Neural progenitor cell (in vitro differentiated cells): Measurements from ENCODE around the gene CDC37L1. TPM values are rescaled to one million over a fixed set of nuclear protein-coding genes. Genes with fewer than 3 reads are reported as not detected.

Experiments used
- DNase-seq: peaks from one replicate; pipeline ENCODE4 v3.0.0-alpha.2; 2016; ENCODE audit warnings: low spot score
- H2AFZ ChIP-seq: fragments of 200-600 bp; sonication (generic); replicated peaks from 2 replicates; pipeline ENCODE4 v1.6.1; 2016; ENCODE audit warnings: antibody characterized with exemption
- H3F3A ChIP-seq: fragments of 200-600 bp; sonication (generic); 2 replicates; pipeline ENCODE4 v1.6.1; 2016; ENCODE audit warnings: antibody characterized with exemption, low read depth
- H3K27ac ChIP-seq: fragments of 200-600 bp; sonication (generic); 2 replicates; pipeline ENCODE4 v1.5.1; 2016; ENCODE audit warnings: mild to moderate bottlenecking
- H3K27me3 ChIP-seq: fragments of 200-600 bp; sonication (generic); 2 replicates; pipeline ENCODE4 v1.6.1; 2016; ENCODE audit warnings: mild to moderate bottlenecking, moderate library complexity
- H3K36me3 ChIP-seq: fragments of 200-600 bp; sonication (generic); 2 replicates; pipeline ENCODE4 v1.5.1; 2016
- H3K4me1 ChIP-seq: fragments of 200-600 bp; sonication (generic); 2 replicates; pipeline ENCODE4 v1.6.1; 2016; ENCODE audit warnings: mixed run types
- H3K4me2 ChIP-seq: fragments of 200-600 bp; sonication (generic); 2 replicates; pipeline ENCODE4 v1.6.1; 2016
- H3K4me3 ChIP-seq: fragments of 200-600 bp; sonication (generic); 2 replicates; pipeline ENCODE4 v1.5.1; 2016
- H3K79me2 ChIP-seq: fragments of 200-600 bp; sonication (generic); 2 replicates; pipeline ENCODE4 v1.6.1; 2016; ENCODE audit warnings: low read depth
- H3K9ac ChIP-seq: fragments of 200-600 bp; sonication (generic); 2 replicates; pipeline ENCODE4 v1.6.1; 2016
- H3K9me3 ChIP-seq: fragments of 200-600 bp; sonication (generic); 2 replicates; pipeline ENCODE4 v1.5.1; 2016; ENCODE audit warnings: low read depth
- H4K20me1 ChIP-seq: fragments of 200-600 bp; sonication (generic); 2 replicates; pipeline ENCODE4 v1.6.1; 2016; ENCODE audit warnings: low read depth
- H3K27ac Mint-ChIP-seq: 3 replicates; pipeline ENCODE4 v1.8.0; 2021; ENCODE audit warnings: mixed read lengths
- H3K27me3 Mint-ChIP-seq: 2 replicates; pipeline ENCODE4 v1.8.0; 2022; ENCODE audit warnings: low read depth, mild to moderate bottlenecking, inconsistent platforms, moderate library complexity, mixed read lengths; ENCODE audit not compliant: insufficient read depth
- H3K36me3 Mint-ChIP-seq: 3 replicates; pipeline ENCODE4 v1.8.0; 2021; ENCODE audit warnings: mixed read lengths
- H3K4me1 Mint-ChIP-seq: 3 replicates; pipeline ENCODE4 v1.8.0; 2021; ENCODE audit warnings: mixed read lengths
- H3K4me3 Mint-ChIP-seq: 3 replicates; pipeline ENCODE4 v1.8.0; 2021; ENCODE audit warnings: mild to moderate bottlenecking, moderate library complexity, mixed read lengths
- H3K9me3 Mint-ChIP-seq: 3 replicates; pipeline ENCODE4 v1.8.0; 2020; ENCODE audit warnings: mixed read lengths
- EZH2 ChIP-seq: fragments of 200-600 bp; sonication (generic); IDR thresholded peaks from 2 replicates; pipeline ENCODE4 v1.6.1; 2017; ENCODE audit warnings: antibody characterized with exemption, mild to moderate bottlenecking, moderate library complexity
- EZH2phosphoT487 ChIP-seq: fragments of 200-600 bp; sonication (generic); IDR thresholded peaks from 2 replicates; pipeline ENCODE4 v1.6.1; 2017; ENCODE audit warnings: antibody characterized with exemption
- total RNA-seq: library from RNA; depleted of rRNA; stranded (reverse); fragments of >200 nt; gene quantifications from 2 replicates; pipeline ENCODE4 v1.2.3, GENCODE V29; 2015; ENCODE audit warnings: low replicate concordance
- TF ChIP-seq, protein P1 (sequence below): fragments of 200-600 bp; sonication (generic); IDR thresholded peaks from 2 replicates; pipeline ENCODE4 v1.5.1; 2017; ENCODE audit warnings: antibody characterized with exemption, mild to moderate bottlenecking

Gene CDC37L1
- total RNA-seq, 1 donor from 2014 or later: 32.1 TPM

DNA sequence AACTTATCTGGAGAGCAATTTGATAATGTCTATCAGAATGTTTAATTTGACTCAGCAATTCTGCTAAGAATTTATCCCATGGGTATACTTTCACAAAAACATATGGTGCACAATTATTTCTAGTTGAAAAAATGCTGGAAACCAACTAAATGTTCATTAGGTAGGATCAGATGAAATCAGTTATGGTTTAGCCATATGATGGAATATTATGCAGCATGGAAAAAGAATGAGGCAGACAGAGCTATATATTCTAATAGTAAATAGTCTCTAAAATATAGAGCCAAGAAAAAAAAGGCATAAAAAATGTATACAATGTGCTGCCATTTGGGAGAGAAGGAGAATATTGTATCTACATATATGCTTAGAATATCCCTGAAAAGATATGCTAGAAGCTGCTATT lies 9.5 kb upstream of the CDC37L1 start:
- no peaks in the 10 kb centered on the region for H4K20me1 ChIP-seq
- H3K27ac ChIP-seq: no peak overlapping the region
- H3K36me3 Mint-ChIP-seq: no peaks in the 10 kb centered on the region
- no peaks in the 10 kb centered on the region for H3K27me3 Mint-ChIP-seq
- peaks cover 9% of the 10 kb centered on the region for H3F3A ChIP-seq
- H3K27ac Mint-ChIP-seq: no peak overlapping the region
- H3K9me3 ChIP-seq: peaks cover 4% of the 10 kb centered on the region
- no peak overlapping the region for H3K9ac ChIP-seq
- TF ChIP-seq EZH2 (no peak), EZH2phosphoT487 (no peak)
- TF ChIP-seq, protein P1, sequence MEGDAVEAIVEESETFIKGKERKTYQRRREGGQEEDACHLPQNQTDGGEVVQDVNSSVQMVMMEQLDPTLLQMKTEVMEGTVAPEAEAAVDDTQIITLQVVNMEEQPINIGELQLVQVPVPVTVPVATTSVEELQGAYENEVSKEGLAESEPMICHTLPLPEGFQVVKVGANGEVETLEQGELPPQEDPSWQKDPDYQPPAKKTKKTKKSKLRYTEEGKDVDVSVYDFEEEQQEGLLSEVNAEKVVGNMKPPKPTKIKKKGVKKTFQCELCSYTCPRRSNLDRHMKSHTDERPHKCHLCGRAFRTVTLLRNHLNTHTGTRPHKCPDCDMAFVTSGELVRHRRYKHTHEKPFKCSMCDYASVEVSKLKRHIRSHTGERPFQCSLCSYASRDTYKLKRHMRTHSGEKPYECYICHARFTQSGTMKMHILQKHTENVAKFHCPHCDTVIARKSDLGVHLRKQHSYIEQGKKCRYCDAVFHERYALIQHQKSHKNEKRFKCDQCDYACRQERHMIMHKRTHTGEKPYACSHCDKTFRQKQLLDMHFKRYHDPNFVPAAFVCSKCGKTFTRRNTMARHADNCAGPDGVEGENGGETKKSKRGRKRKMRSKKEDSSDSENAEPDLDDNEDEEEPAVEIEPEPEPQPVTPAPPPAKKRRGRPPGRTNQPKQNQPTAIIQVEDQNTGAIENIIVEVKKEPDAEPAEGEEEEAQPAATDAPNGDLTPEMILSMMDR: no peak
- H3K27me3 ChIP-seq: peaks cover 25% of the 10 kb centered on the region
- H3K9me3 Mint-ChIP-seq: no peaks in the 10 kb centered on the region
- H3K4me1 Mint-ChIP-seq: peaks cover 11% of the 10 kb centered on the region
- no peak overlapping the region for H3K4me3 ChIP-seq
- no peaks in the 10 kb centered on the region for H3K4me1 ChIP-seq
- no peaks in the 10 kb centered on the region for H3K79me2 ChIP-seq
- no peak overlapping the region for H3K4me2 ChIP-seq
- H3K36me3 ChIP-seq: no peaks in the 10 kb centered on the region
- no peak overlapping the region for H3K4me3 Mint-ChIP-seq
- H2AFZ ChIP-seq: no peak overlapping the region
- no peak for DNase-seq

DNA sequence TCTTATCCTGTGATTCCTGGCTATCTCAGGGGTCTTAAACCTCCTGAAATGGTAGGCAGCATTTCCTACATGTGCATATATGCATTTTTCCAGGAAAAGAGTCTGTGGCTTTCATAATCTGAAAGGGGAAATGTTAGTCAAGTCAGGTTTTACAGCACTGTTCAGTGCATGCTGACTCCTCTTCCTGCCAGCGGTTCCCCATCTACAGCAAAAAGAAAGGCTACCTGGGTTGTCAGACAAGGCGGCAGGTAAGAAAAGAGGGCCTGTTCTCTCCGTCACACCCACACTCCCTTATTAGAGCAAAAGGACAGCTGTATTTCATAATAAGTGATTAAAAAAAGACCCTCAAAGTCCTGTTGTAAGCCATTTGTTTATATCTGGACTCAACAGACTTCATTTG lies 8.8 kb upstream of the CDC37L1 start:
- Mint-ChIP-seq H3K4me3 (no peak overlapping the region), H3K4me1 (peaks cover 7% of the 10 kb centered on the region), H3K27me3 (no peaks in the 10 kb centered on the region), H3K9me3 (no peaks in the 10 kb centered on the region), H3K27ac (no peak overlapping the region), H3K36me3 (no peaks in the 10 kb centered on the region)
- TF ChIP-seq, protein P1: no peak
- TF ChIP-seq EZH2 (no peak), EZH2phosphoT487 (no peak)
- Histone ChIP-seq H2AFZ (no peak overlapping the region), H3K9me3 (peaks cover 4% of the 10 kb centered on the region), H3K36me3 (no peaks in the 10 kb centered on the region), H3K27ac (no peak overlapping the region), H3K27me3 (peaks cover 24% of the 10 kb centered on the region), H3K4me1 (no peaks in the 10 kb centered on the region), H3K4me2 (no peak overlapping the region), H3K4me3 (no peak overlapping the region), H3K79me2 (no peaks in the 10 kb centered on the region), H3F3A (peaks cover 2% of the 10 kb centered on the region), H4K20me1 (no peaks in the 10 kb centered on the region), H3K9ac (no peak overlapping the region)
- DNase-seq: no peak

DNA sequence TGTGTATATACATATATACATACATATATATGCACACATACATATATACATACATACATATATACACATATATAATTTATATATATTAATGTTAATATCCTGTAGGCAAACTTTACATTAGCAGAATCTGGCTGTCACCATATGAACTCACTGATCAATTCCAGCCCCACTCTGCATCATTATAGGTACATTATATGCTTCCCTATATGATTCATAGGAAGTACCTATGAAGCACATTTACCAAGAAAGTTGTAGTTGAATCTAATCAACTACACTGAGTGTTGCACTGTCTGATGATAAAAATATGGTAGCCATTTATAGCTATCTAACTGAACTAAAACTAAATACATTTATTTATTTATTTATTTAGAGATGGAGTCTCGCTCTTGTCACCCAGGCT lies 7.6 kb upstream of the CDC37L1 start:
- Histone ChIP-seq H3K4me3 (no peak overlapping the region), H3K79me2 (no peaks in the 10 kb centered on the region), H3F3A (no peaks in the 10 kb centered on the region), H3K27ac (no peak overlapping the region), H4K20me1 (no peaks in the 10 kb centered on the region), H3K9ac (no peak overlapping the region), H3K9me3 (peaks cover 4% of the 10 kb centered on the region), H3K4me1 (no peaks in the 10 kb centered on the region), H3K4me2 (no peak overlapping the region), H2AFZ (no peak overlapping the region), H3K36me3 (no peaks in the 10 kb centered on the region), H3K27me3 (peaks cover 13% of the 10 kb centered on the region)
- H3K36me3 Mint-ChIP-seq: no peaks in the 10 kb centered on the region
- no peak overlapping the region for H3K4me3 Mint-ChIP-seq
- no peak for DNase-seq
- no peaks in the 10 kb centered on the region for H3K4me1 Mint-ChIP-seq
- H3K27me3 Mint-ChIP-seq: no peaks in the 10 kb centered on the region
- H3K9me3 Mint-ChIP-seq: no peaks in the 10 kb centered on the region
- TF ChIP-seq EZH2: no peak
- TF ChIP-seq, protein P1: no peak
- no peak for TF ChIP-seq EZH2phosphoT487
- no peak overlapping the region for H3K27ac Mint-ChIP-seq

DNA sequence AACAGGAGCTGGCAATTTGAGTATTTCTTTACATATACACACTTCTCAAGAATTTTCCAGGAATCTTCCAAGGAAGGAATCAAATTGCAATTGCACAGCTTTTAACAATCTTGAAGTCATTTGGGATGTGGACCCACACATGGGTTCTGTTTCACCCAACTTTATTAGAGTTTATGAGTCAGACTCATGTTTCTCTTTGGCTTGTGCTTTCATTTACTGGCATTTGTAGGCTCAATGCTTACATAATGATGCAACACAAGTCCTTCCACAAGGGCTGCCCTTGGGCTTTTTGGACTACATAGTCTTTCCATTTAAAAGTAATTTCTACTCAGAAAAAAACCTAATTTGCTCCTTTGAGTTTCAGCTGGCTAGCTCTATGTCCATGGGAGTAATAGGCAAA lies 4.6 kb upstream of the CDC37L1 start:
- Histone ChIP-seq H2AFZ (no peak overlapping the region), H3F3A (peaks cover 14% of the 10 kb centered on the region), H3K79me2 (no peaks in the 10 kb centered on the region), H3K9me3 (peaks cover 2% of the 10 kb centered on the region), H3K4me1 (no peaks in the 10 kb centered on the region), H3K4me2 (no peak overlapping the region), H3K27ac (no peak overlapping the region), H3K27me3 (no peaks in the 10 kb centered on the region), H3K4me3 (no peak overlapping the region), H4K20me1 (no peaks in the 10 kb centered on the region), H3K36me3 (no peaks in the 10 kb centered on the region), H3K9ac (no peak overlapping the region)
- H3K9me3 Mint-ChIP-seq: no peaks in the 10 kb centered on the region
- TF ChIP-seq EZH2 (no peak), EZH2phosphoT487 (no peak)
- TF ChIP-seq, protein P1: no peak
- DNase-seq: no peak
- no peaks in the 10 kb centered on the region for H3K36me3 Mint-ChIP-seq
- H3K4me1 Mint-ChIP-seq: no peaks in the 10 kb centered on the region
- H3K4me3 Mint-ChIP-seq: no peak overlapping the region
- H3K27me3 Mint-ChIP-seq: no peaks in the 10 kb centered on the region
- H3K27ac Mint-ChIP-seq: no peak overlapping the region
